ENCODE measurements around the gene SOS2.

Gene SOS2

DNA sequence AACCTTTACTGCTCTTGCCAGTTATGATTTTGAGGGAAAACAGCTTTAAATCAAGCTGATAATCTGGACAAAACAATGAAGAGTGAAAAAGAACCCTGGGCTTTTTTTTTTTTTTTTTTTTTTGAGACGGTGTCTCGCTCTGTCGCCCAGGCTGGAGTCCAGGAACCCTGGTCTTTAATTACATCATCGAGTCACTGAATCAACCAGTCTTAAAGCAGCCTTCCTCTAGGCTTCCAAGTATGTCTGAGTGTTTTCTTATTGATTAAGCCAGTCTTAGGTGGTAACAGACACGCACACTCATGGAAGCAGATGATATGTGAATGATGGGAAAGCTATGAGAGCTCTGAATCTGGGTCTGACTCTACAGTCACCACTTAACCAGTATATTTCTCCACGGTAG lies 109.1 kb downstream of the SOS2 start:
- Histone ChIP-seq H3K27ac (ENCODE audit: low read depth, low read length) (no peak overlapping the region), H3K4me3 (ENCODE audit: low read depth in 1 of 2, low read length in 2 of 2) (no peak overlapping the region), H3K4me1 (ENCODE audit: control insufficient read depth in 1 of 2, insufficient read depth in 2 of 2, low read length in 2 of 2) (no peaks in the 10 kb centered on the region), H3K27me3 (ENCODE audit: control insufficient read depth in 1 of 2, insufficient read depth in 2 of 2, low read length in 2 of 2) (no peaks in the 10 kb centered on the region), H3K9ac (ENCODE audit: low read depth in 1 of 2, low read length in 2 of 2) (no peak overlapping the region), H3K36me3 (ENCODE audit: control insufficient read depth in 1 of 2, insufficient read depth in 2 of 2, low read length in 2 of 2) (peaks cover 12 to 22% of the 10 kb centered on the region in 2 donors), H3K9me3 (ENCODE audit: control insufficient read depth in 1 of 2, low read length in 2 of 2) (no peaks in the 10 kb centered on the region)

DNA sequence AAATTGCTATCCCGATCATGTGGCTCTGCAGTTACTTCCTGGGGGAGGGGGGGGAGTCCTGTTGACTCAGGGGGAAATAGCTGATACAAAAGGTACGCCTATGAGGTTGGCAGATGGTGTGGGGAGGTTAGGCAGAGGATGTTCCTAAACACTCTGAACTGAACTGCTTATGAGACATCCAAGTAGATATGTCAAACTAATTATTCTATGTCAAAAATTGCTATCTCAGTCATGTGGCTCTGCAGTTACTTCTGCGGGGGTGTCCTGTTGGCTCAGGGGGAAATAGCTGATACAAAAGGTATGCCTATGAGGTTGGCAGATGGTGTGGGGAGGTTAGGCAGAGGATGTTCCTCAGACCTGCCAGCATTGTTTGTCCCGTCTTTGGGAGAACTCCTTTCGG lies 109.9 kb downstream of the SOS2 start:
- Histone ChIP-seq H3K9ac (ENCODE audit: low read depth in 1 of 2, low read length in 2 of 2) (no peak overlapping the region), H3K9me3 (ENCODE audit: control insufficient read depth in 1 of 2, low read length in 2 of 2) (no peaks in the 10 kb centered on the region), H3K27ac (ENCODE audit: low read depth, low read length) (no peak overlapping the region), H3K27me3 (ENCODE audit: control insufficient read depth in 1 of 2, insufficient read depth in 2 of 2, low read length in 2 of 2) (no peaks in the 10 kb centered on the region), H3K36me3 (ENCODE audit: control insufficient read depth in 1 of 2, insufficient read depth in 2 of 2, low read length in 2 of 2) (peaks cover 12 to 22% of the 10 kb centered on the region in 2 donors), H3K4me1 (ENCODE audit: control insufficient read depth in 1 of 2, insufficient read depth in 2 of 2, low read length in 2 of 2) (peaks cover 5% of the 10 kb centered on the region in 2 donors), H3K4me3 (ENCODE audit: low read depth in 1 of 2, low read length in 2 of 2) (no peak overlapping the region)

DNA sequence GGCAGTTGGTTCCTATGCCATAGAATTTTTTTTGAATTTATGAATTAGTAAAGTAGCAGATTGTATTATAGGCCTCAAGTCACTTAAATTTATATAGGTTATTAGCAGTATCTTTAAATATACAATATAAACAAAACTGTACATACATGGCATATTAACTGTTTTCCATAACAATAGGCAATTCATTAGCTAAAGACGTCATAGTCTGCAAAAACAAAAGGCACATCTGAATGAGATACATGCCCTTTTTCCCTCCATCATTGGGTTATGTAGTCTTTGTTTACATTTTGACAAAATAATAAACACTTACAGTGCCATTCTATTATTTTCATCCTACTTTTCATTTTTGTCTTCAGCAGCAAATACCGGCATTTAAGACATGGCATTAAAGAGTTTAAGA lies 113.9 kb downstream of the SOS2 start:
- Histone ChIP-seq H3K36me3 (ENCODE audit: control insufficient read depth in 1 of 2, insufficient read depth in 2 of 2, low read length in 2 of 2) (peaks cover 14 to 28% of the 10 kb centered on the region in 2 donors), H3K9ac (ENCODE audit: low read depth in 1 of 2, low read length in 2 of 2) (no peak overlapping the region), H3K9me3 (ENCODE audit: control insufficient read depth in 1 of 2, low read length in 2 of 2) (no peaks in the 10 kb centered on the region), H3K27me3 (ENCODE audit: control insufficient read depth in 1 of 2, insufficient read depth in 2 of 2, low read length in 2 of 2) (no peaks in the 10 kb centered on the region), H3K4me1 (ENCODE audit: control insufficient read depth in 1 of 2, insufficient read depth in 2 of 2, low read length in 2 of 2) (peaks cover 10 to 14% of the 10 kb centered on the region in 2 donors), H3K27ac (ENCODE audit: low read depth, low read length) (no peak overlapping the region), H3K4me3 (ENCODE audit: low read depth in 1 of 2, low read length in 2 of 2) (no peak overlapping the region)

DNA sequence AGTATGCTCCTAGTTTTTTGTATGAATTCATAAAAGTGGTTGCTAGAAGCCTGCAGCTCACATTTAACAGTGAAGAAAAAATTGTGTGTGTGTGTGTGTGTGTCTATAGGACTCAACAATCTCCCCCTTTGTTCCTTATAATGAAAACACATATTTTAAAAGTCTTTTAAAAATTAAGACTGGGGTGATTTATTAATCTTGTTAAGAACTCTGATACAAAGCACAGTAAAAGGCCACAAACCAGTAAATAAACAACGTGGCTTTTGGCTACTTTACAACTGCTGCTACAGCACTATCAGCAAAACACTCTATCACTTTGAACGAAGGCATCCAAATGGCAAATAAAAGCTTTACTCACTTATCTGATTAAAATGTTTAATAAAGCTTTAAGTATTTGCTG lies 114.4 kb downstream of the SOS2 start:
- H3K36me3 ChIP-seq (ENCODE audit: control insufficient read depth in 1 of 2, insufficient read depth in 2 of 2, low read length in 2 of 2): peaks cover 14 to 33% of the 10 kb centered on the region in 2 donors
- H3K27ac ChIP-seq (ENCODE audit: low read depth, low read length): peak overlapping the region; percentile 72
- no peaks in the 10 kb centered on the region for H3K27me3 ChIP-seq (ENCODE audit: control insufficient read depth in 1 of 2, insufficient read depth in 2 of 2, low read length in 2 of 2)
- H3K9ac ChIP-seq (ENCODE audit: low read depth in 1 of 2, low read length in 2 of 2): peak overlapping the region; percentile 70 to 97
- no peaks in the 10 kb centered on the region for H3K9me3 ChIP-seq (ENCODE audit: control insufficient read depth in 1 of 2, low read length in 2 of 2)
- H3K4me3 ChIP-seq (ENCODE audit: low read depth in 1 of 2, low read length in 2 of 2): peak overlapping the region; percentile 73 to 97
- peaks cover 10 to 14% of the 10 kb centered on the region in 2 donors for H3K4me1 ChIP-seq (ENCODE audit: control insufficient read depth in 1 of 2, insufficient read depth in 2 of 2, low read length in 2 of 2)

DNA sequence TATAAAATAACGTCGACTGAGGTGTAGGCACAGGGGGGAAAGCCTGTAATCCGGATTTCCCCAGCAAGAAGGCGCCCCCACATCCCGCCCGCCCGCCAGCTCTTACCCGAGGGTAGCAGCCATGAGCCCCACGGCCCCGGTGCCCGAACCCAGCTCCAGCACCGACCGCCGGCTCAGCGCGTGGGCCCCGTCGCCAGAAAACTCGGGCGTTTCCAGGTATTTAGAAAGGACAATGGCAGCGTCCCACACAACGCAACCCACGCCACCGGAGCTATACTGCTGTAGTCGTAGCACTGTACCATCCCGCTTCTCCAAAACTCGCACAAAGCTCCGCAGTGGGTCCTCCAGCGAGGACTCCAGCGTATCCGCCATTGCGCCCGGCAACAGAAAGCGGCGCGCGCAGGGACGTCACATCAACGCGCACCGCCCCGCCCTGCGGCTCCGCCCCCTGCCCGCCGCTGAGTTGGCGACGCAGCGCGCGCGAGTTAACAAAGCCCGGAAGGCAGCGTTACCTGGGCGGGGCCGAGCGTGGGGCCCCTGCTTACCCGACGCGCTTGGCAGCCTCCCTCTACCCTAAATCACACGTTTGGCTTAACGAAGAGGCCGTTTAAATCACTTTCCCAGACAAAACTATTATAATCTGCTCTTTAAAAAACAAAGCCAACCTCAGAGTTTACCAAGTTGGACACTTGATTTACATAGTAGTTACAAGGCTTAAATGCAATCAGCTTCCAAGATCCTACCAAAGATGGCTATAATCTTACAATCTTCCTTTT lies 115.0 kb downstream of the SOS2 start, which contains the start of gene VCPKMT:
Gene VCPKMT (minus strand): TSS at position 392 of the 776 bp plus-strand sequence. CDS start 20 bp downstream, at position 372.
- no peaks in the 10 kb centered on the region for H3K9me3 ChIP-seq (ENCODE audit: control insufficient read depth in 1 of 2, low read length in 2 of 2)

DNA sequence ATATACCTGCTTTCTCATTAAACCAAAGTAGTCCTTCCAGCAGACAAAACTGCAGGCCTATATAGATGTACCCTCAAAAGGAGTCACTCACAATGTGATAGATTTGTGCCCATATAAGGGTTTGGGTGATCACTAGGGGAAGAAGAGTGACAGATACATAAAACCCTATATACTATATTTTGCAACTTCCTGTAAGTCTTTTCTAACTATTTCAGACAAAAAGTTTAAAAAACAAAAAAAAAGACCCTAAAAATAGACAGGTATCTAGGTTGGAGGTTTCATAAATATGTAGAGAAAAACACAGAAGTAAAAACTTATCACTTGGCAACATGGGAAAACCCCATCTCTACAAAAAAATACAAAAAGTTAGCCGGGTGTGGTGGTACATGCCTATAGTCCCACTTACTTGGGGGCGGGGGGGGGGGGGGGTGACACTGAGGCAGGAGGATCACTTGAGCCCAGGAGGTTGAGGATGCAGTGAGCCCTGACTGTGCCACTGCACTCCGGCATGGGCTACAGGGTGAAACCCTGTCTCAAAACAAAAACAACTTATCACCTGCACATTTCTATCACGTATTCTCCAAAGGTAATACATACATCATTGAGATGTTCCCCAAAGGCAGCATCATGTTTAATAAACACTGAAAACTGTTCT lies 117.9 kb downstream of the SOS2 start:
- Histone ChIP-seq H3K4me1 (ENCODE audit: control insufficient read depth in 1 of 2, insufficient read depth in 2 of 2, low read length in 2 of 2) (peaks cover 10 to 14% of the 10 kb centered on the region in 2 donors), H3K9ac (ENCODE audit: low read depth in 1 of 2, low read length in 2 of 2) (no peak overlapping the region), H3K4me3 (ENCODE audit: low read depth in 1 of 2, low read length in 2 of 2) (no peak overlapping the region), H3K36me3 (ENCODE audit: control insufficient read depth in 1 of 2, insufficient read depth in 2 of 2, low read length in 2 of 2) (peaks cover 25 to 58% of the 10 kb centered on the region in 2 donors), H3K9me3 (ENCODE audit: control insufficient read depth in 1 of 2, low read length in 2 of 2) (no peaks in the 10 kb centered on the region), H3K27ac (ENCODE audit: low read depth, low read length) (no peak overlapping the region), H3K27me3 (ENCODE audit: control insufficient read depth in 1 of 2, insufficient read depth in 2 of 2, low read length in 2 of 2) (no peaks in the 10 kb centered on the region)

More for the DNA sequence above, 115.0 kb downstream of the SOS2 start, which contains the start of gene VCPKMT:
- peaks cover 18 to 37% of the 10 kb centered on the region in 2 donors for H3K36me3 ChIP-seq (ENCODE audit: control insufficient read depth in 1 of 2, insufficient read depth in 2 of 2, low read length in 2 of 2)
- peak within 1 kb of the TSS; percentile 70 to 97 for H3K9ac ChIP-seq (ENCODE audit: low read depth in 1 of 2, low read length in 2 of 2)
- H3K27me3 ChIP-seq (ENCODE audit: control insufficient read depth in 1 of 2, insufficient read depth in 2 of 2, low read length in 2 of 2): no peaks in the 10 kb centered on the region
- H3K4me3 ChIP-seq (ENCODE audit: low read depth in 1 of 2, low read length in 2 of 2): peak within 1 kb of the TSS; percentile 73 to 97
- peaks cover 10 to 14% of the 10 kb centered on the region in 2 donors for H3K4me1 ChIP-seq (ENCODE audit: control insufficient read depth in 1 of 2, insufficient read depth in 2 of 2, low read length in 2 of 2)
- H3K27ac ChIP-seq (ENCODE audit: low read depth, low read length): peak within 1 kb of the TSS; percentile 72

DNA sequence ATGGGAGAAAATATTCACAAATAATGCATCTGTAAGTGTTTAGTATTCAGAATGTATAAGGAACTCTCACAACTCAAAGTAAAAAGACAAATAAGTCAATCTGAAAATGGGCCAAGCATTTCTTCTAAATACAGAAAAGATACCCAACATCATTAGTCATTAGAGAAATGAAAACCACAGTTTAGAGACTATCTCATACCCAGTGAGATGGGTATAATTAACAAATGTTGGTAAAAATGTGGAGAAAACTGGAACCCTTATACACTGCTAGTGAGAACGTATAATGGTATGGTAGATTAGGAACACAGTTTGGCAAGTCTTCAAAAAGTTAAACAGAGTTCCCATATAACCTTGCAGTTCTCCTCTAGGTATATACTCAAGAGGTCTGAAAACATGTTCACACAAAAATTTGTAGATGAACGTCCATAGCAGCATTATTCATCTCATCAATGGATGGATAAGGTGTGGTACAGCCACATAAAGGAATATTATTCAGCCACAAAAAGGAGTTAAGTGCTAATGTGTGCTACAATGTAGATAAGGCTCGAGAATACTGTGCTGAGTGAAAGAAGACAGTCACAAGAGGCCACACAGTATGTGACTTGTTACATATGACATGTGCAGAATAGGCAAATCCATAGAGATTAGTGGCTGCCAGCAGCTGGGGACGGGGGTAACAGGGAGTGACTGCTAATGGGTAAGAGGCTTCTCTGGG lies 120.9 kb downstream of the SOS2 start:
- no peaks in the 10 kb centered on the region for H3K27me3 ChIP-seq (ENCODE audit: control insufficient read depth in 1 of 2, insufficient read depth in 2 of 2, low read length in 2 of 2)
- no peak overlapping the region for H3K27ac ChIP-seq (ENCODE audit: low read depth, low read length)
- H3K4me1 ChIP-seq (ENCODE audit: control insufficient read depth in 1 of 2, insufficient read depth in 2 of 2, low read length in 2 of 2): peaks cover 2 to 5% of the 10 kb centered on the region in 2 donors
- no peak overlapping the region for H3K4me3 ChIP-seq (ENCODE audit: low read depth in 1 of 2, low read length in 2 of 2)
- H3K36me3 ChIP-seq (ENCODE audit: control insufficient read depth in 1 of 2, insufficient read depth in 2 of 2, low read length in 2 of 2): peaks cover 26 to 58% of the 10 kb centered on the region in 2 donors
- H3K9me3 ChIP-seq (ENCODE audit: control insufficient read depth in 1 of 2, low read length in 2 of 2): no peaks in the 10 kb centered on the region
- no peak overlapping the region for H3K9ac ChIP-seq (ENCODE audit: low read depth in 1 of 2, low read length in 2 of 2)

DNA sequence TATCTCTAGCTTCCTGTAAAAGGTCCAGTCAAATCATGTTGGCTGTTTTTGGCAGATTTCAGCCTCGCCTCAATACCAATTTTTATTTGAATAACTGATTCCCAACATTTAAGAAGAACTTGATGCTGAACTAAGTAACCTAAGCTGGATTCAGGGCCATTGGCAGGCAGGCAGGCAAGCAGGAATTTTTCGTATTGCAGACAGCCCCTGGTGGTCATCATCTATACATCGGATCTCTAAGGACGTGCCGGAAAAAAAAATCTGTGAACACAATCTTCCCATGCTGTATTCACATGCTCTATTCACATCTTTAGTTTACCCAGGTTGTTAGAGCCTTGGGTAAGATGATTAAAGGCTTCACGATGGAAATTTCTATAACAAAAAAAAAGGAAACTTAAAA lies 122.0 kb downstream of the SOS2 start:
- H3K27ac ChIP-seq (ENCODE audit: low read depth, low read length): no peak overlapping the region
- H3K27me3 ChIP-seq (ENCODE audit: control insufficient read depth in 1 of 2, insufficient read depth in 2 of 2, low read length in 2 of 2): no peaks in the 10 kb centered on the region
- no peak overlapping the region for H3K4me3 ChIP-seq (ENCODE audit: low read depth in 1 of 2, low read length in 2 of 2)
- peaks cover 22 to 54% of the 10 kb centered on the region in 2 donors for H3K36me3 ChIP-seq (ENCODE audit: control insufficient read depth in 1 of 2, insufficient read depth in 2 of 2, low read length in 2 of 2)
- no peak overlapping the region for H3K9ac ChIP-seq (ENCODE audit: low read depth in 1 of 2, low read length in 2 of 2)
- no peaks in the 10 kb centered on the region for H3K9me3 ChIP-seq (ENCODE audit: control insufficient read depth in 1 of 2, low read length in 2 of 2)
- no peaks in the 10 kb centered on the region for H3K4me1 ChIP-seq (ENCODE audit: control insufficient read depth in 1 of 2, insufficient read depth in 2 of 2, low read length in 2 of 2)

DNA sequence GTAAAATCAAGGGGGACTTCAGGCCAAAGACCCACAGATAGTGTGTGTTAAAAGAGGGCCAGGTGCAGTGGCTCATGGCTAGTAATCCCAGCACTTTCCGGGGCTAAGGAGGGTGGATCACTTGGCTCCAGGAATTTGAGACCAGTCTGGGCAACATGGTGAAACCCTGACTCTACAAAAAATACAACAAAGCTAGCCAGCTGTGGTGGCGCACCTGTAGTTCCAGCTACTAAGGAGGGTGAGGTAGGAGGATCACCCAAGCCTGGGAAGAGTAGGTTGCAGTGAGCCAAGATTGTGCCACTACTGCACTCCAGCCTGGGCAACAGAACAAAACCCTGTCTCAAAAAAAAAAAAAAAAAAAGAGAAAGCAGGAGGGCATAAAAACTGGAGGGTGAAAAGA lies 123.5 kb downstream of the SOS2 start:
- Histone ChIP-seq H3K27me3 (ENCODE audit: control insufficient read depth in 1 of 2, insufficient read depth in 2 of 2, low read length in 2 of 2) (no peaks in the 10 kb centered on the region), H3K4me1 (ENCODE audit: control insufficient read depth in 1 of 2, insufficient read depth in 2 of 2, low read length in 2 of 2) (no peaks in the 10 kb centered on the region), H3K9me3 (ENCODE audit: control insufficient read depth in 1 of 2, low read length in 2 of 2) (no peaks in the 10 kb centered on the region), H3K4me3 (ENCODE audit: low read depth in 1 of 2, low read length in 2 of 2) (no peak overlapping the region), H3K9ac (ENCODE audit: low read depth in 1 of 2, low read length in 2 of 2) (no peak overlapping the region), H3K36me3 (ENCODE audit: control insufficient read depth in 1 of 2, insufficient read depth in 2 of 2, low read length in 2 of 2) (peaks cover 17 to 43% of the 10 kb centered on the region in 2 donors), H3K27ac (ENCODE audit: low read depth, low read length) (no peak overlapping the region)

DNA sequence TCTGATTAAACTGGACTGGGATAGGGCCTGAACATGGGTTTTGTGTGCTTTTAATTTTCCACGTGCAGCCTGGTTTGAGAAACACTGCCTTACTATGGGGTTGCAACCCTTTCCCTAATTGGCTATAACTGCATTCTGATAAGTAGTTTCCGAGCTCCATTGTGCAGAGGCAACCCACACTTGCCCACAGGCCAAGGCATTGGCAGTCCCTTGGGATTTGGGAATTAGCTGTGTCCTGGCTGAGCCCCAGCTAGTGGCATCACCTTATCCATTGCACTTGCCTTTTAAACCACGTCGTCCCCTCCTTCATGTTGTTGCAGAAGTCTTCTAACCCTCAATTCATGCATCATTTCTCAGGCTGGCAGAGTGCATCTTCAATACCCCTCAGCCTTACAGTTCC lies 125.2 kb downstream of the SOS2 start:
- H3K27ac ChIP-seq (ENCODE audit: low read depth, low read length): no peak overlapping the region
- no peak overlapping the region for H3K9ac ChIP-seq (ENCODE audit: low read depth in 1 of 2, low read length in 2 of 2)
- H3K27me3 ChIP-seq (ENCODE audit: control insufficient read depth in 1 of 2, insufficient read depth in 2 of 2, low read length in 2 of 2): no peaks in the 10 kb centered on the region
- peaks cover 0 to 4% of the 10 kb centered on the region in 2 donors for H3K4me1 ChIP-seq (ENCODE audit: control insufficient read depth in 1 of 2, insufficient read depth in 2 of 2, low read length in 2 of 2)
- H3K36me3 ChIP-seq (ENCODE audit: control insufficient read depth in 1 of 2, insufficient read depth in 2 of 2, low read length in 2 of 2): peaks cover 11 to 29% of the 10 kb centered on the region in 2 donors
- H3K9me3 ChIP-seq (ENCODE audit: control insufficient read depth in 1 of 2, low read length in 2 of 2): no peaks in the 10 kb centered on the region
- H3K4me3 ChIP-seq (ENCODE audit: low read depth in 1 of 2, low read length in 2 of 2): no peak overlapping the region
